ENCODE measurements around the gene SYNE2. TPM values are rescaled to one million over a fixed set of nuclear protein-coding genes. Genes with fewer than 3 reads are reported as not detected.

Gene SYNE2
- total RNA-seq, 1 donor from 2014 or later, result 145 TPM

- no peak for DNase-seq (ENCODE audit: extremely low spot score in 2 of 2)
- no peaks in the 10 kb centered on the region for H3K36me3 ChIP-seq
- peaks cover 71% of the 10 kb centered on the region for H3K4me1 ChIP-seq
- intact Hi-C loops (cut with DNase I), result no loop called here
- no peak overlapping the region for H3K4me3 ChIP-seq
- no peaks in the 10 kb centered on the region for H3K9me3 ChIP-seq
- no peaks in the 10 kb centered on the region for H3K27me3 ChIP-seq
- H3K27ac ChIP-seq, result peak overlapping the region; percentile 30
- TF ChIP-seq POLR2AphosphoS5 (IDR thresholded peaks at IDR 0.05; ENCODE audit: insufficient read depth in 1 of 2, low read depth in 1 of 2), result no peak
These were observed 42.7 kb downstream of the SYNE2 start for GRCh38 chr14:63895510-63895909.

DNA sequence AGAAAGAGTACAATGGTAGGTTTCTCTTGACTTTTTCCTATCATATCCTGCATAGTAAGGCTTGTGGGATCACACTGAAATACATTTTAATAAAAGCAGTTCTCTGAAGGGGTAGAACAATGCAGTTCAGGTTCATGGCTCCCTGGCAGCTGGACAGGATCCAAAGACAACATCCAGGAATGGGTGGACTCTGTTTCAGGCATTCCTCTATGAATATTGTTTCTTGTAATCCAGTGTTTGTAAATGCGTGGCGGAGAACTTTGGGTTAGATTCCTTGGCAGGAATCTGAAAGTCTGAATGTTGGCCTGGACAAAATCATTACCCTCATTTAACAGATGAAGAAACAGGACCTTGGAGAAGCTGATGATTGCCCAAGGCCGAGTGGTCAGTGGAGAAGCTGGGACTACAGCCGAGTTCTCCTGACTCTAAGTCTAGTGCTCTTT, 43.5 kb downstream of the SYNE2 start:
- Histone ChIP-seq H3K36me3 (no peaks in the 10 kb centered on the region), H3K4me3 (no peak overlapping the region), H3K9me3 (no peaks in the 10 kb centered on the region), H3K4me1 (peaks cover 63% of the 10 kb centered on the region), H3K27me3 (no peaks in the 10 kb centered on the region), H3K27ac (peak overlapping the region; percentile 30)
- intact Hi-C loops (cut with DNase I), result no loop called here
- TF ChIP-seq CTCF (IDR thresholded peaks at IDR 0.05) (no peak), POLR2AphosphoS5 (IDR thresholded peaks at IDR 0.05; ENCODE audit: insufficient read depth in 1 of 2, low read depth in 1 of 2) (peak in 1 of 2 donors; percentile 83), POLR2A (IDR thresholded peaks at IDR 0.05) (no peak)
- DNase-seq (ENCODE audit: extremely low spot score in 2 of 2), result no peak

DNA sequence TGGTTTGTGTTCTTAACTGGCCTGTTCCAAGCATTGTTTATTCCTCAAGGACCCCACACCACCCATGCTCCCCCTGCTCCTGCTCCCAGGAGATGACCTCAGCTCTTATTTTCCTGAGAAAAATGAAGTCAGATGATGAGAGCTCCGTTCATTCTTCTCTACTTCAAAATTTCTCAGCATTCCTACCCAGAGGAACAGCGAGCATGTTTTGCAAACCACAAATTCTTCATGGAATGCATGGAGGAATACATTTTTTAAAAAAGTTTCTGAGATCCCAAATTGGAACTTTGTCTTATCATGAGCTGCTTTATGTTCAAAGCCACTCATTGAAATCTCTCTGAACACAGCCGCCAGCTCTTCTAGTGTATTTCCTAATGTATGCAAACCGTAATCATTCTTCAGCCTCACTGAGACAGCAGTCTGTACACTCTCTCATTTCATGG, 44.9 kb downstream of the SYNE2 start:
- DNase-seq (ENCODE audit: extremely low spot score in 2 of 2), result no peak
- no peak for TF ChIP-seq POLR2AphosphoS5 (IDR thresholded peaks at IDR 0.05; ENCODE audit: insufficient read depth in 1 of 2, low read depth in 1 of 2)
- no peak for TF ChIP-seq CTCF (IDR thresholded peaks at IDR 0.05)
- no peak for TF ChIP-seq POLR2A (IDR thresholded peaks at IDR 0.05)
- no peaks in the 10 kb centered on the region for H3K9me3 ChIP-seq
- peaks cover 49% of the 10 kb centered on the region for H3K4me1 ChIP-seq
- no peaks in the 10 kb centered on the region for H3K27me3 ChIP-seq
- no peak overlapping the region for H3K4me3 ChIP-seq
- intact Hi-C loops (cut with DNase I), result no loop called here
- no peak overlapping the region for H3K27ac ChIP-seq
- H3K36me3 ChIP-seq, result no peaks in the 10 kb centered on the region

DNA sequence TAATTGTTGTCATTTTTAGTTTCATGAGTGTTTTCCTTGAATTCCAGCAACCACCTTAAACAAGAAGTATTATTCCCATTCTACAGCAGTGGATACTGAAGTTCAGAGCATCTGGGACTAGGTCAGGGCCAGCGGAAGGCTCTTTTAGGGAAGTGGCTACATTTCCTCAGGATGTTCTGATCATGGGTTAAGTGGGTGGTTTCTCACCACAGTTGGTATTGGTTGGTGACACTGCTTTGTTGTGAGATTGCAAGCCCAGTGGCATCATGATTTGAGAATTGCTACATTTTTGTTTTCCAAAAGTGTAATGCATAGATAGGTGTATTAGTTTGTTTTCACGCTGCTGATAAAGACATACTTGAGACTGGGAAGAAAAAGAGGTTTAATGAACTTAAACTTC, 47.1 kb downstream of the SYNE2 start:
- H3K36me3 ChIP-seq, result no peaks in the 10 kb centered on the region
- peaks cover 27% of the 10 kb centered on the region for H3K4me1 ChIP-seq
- no peak overlapping the region for H3K27ac ChIP-seq
- intact Hi-C loops (cut with DNase I), result no loop called here
- TF ChIP-seq POLR2AphosphoS5 (IDR thresholded peaks at IDR 0.05; ENCODE audit: insufficient read depth in 1 of 2, low read depth in 1 of 2) (no peak), POLR2A (IDR thresholded peaks at IDR 0.05) (no peak), CTCF (IDR thresholded peaks at IDR 0.05) (no peak)
- no peaks in the 10 kb centered on the region for H3K9me3 ChIP-seq
- DNase-seq (ENCODE audit: extremely low spot score in 2 of 2), result no peak
- no peak overlapping the region for H3K4me3 ChIP-seq
- no peaks in the 10 kb centered on the region for H3K27me3 ChIP-seq

- DNase-seq (ENCODE audit: extremely low spot score in 2 of 2), result no peak
- peaks cover 15% of the 10 kb centered on the region for H3K4me1 ChIP-seq
- H3K36me3 ChIP-seq, result no peaks in the 10 kb centered on the region
- H3K27ac ChIP-seq, result no peak overlapping the region
- intact Hi-C loops (cut with DNase I), result no loop called here
- no peak overlapping the region for H3K4me3 ChIP-seq
- TF ChIP-seq CTCF (IDR thresholded peaks at IDR 0.05) (no peak), POLR2AphosphoS5 (IDR thresholded peaks at IDR 0.05; ENCODE audit: insufficient read depth in 1 of 2, low read depth in 1 of 2) (peak in 1 of 2 donors; percentile 25)
- H3K27me3 ChIP-seq, result no peaks in the 10 kb centered on the region
- no peaks in the 10 kb centered on the region for H3K9me3 ChIP-seq
These were observed 48.8 kb downstream of the SYNE2 start for GRCh38 chr14:63901434-63902085.

Data from vagina (tissue), 2 donors.